CD4-positive, alpha-beta T cell treated with Interleukin-10 for 1 hour (primary cell): ENCODE data around the gene GGT6.

ENCODE experiments used
- DNase-seq: peaks from one replicate; pipeline ENCODE4 v3.0.0-alpha.2; 2020

The GGT6 gene

DNA sequence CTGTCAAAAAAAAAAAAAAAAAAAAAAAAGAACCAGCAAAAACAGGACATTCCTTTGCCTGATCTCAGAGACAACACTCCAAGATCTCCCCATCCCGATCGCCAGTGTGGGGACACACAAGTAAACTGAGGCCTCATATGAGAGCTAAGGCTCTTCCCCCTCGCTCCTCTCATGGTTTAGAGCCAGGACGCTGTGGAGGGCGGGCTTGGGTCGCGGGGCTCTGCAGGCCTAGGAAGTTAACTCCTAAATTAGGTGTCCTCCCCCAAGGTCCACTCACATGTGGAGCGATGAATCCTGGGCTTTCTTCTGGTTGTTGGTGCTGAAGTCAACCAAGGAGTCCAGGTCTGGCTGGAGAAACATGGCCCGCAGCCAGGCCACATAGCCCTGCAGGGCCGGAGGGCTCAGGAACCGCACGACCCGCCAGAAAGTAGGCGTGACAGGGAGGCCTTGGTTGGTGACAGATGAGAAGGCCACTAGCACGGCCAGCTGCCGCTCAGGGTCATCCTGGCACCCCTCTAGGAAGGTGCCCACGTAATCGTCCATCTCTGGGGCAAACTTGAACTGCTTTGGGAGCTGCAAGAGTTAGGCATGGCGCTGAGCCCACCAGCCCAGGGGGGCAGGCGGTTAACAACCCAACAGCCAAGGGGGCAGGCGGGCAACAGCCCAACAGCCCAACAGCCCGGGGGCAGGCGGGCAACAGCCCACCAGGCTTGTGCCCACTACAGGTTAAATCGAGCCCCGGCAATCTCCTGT lies 10.4 kb downstream of the GGT6 start:
- no peak for DNase-seq

DNA sequence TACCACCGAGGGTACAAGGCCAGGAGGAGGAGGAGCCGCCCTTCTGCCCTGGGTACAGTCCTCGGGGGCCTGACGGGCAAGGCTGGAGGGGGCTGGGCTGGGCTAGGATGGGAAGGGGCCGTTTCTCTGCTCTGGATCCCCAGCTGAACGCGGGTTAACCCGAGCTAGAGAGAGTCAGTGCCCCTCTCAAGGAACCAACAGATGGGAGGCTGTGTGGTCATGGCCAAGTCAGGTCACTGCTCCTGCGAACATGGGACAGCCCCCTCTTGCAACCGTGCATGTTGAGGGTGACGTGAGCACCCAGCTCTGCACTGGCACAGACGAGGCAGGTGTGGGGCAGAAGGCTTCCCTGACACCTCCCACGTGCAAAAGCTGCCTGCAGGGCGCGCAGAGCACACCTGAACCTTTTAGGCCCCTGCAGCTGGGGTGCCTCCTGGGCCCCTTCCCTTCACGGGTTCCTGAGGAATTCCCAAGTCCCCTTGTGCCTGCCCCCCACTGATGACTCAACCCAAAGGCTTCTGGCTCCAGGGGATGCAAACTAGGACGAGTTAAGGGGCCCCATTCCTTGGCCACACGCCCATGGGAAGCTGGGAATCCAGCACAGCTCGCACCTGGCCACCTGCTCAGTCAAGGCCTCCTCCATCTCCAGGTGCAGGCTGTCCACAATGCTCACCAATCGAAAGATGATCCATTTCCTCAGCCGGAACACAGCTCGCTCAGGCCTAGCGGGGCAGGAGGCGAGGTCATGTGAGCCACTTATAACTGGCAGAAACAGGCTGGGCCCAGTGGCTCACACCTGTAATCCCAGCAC lies 11.5 kb downstream of the GGT6 start:
- DNase-seq = no peak

DNA sequence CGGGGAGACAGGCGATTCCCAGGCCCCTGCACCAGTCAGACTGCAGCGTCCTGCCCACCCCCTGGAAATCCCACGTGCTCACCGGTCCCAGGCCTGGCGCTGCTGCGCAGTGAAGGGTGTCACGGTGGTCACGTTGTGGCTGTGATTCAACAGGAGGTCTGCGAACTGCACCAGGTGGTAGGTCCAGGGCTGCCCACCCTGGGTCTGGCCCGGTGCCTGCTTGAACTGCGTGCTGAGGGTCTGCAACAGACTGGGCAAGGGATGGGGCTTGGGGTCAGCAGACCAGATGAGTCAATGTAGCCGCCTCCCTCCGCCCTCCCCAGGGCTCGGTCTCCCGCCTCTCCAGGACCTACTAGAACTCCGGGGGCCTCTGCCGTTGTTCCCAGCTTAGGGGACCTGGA lies 12.3 kb downstream of the GGT6 start:
- DNase-seq = no peak

DNA sequence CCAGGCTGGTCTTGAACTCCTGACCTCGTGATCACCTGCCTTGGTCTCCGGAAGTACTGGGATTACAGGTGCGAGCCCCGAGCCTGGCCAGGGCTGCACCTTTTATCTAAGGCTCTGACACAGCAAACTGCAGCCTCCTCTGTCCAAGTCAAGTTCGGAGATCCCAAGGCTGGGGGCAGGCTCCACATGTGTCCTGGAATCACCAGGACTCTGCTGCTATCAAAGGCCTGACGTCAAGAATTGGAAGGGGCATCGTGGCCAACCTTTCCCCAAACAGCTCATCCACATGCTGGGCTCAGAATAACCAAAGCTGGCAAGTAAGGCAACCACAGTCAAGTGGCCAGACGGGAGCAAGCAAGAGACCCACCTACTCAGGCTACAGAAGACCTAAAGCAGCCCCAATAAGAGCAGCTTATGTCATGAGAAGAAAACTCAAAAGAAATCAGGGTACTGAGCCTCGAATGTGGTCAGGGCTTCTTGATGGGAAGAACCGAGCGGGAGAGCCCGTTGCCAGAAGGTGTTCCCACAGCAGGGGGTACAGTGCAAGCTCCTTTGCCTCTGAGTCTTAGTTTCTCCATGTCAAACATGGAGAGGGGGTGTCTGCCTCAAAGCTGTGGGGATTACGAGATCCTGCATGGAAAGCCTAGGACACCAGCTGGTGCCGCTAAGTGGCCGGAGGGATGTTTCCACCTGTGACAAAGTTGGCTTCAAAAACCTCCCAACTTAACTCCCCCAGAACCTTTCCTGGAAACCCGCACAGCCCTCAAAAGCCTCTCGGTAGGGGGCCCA lies 13.1 kb downstream of the GGT6 start:
- DNase-seq = no peak

DNA sequence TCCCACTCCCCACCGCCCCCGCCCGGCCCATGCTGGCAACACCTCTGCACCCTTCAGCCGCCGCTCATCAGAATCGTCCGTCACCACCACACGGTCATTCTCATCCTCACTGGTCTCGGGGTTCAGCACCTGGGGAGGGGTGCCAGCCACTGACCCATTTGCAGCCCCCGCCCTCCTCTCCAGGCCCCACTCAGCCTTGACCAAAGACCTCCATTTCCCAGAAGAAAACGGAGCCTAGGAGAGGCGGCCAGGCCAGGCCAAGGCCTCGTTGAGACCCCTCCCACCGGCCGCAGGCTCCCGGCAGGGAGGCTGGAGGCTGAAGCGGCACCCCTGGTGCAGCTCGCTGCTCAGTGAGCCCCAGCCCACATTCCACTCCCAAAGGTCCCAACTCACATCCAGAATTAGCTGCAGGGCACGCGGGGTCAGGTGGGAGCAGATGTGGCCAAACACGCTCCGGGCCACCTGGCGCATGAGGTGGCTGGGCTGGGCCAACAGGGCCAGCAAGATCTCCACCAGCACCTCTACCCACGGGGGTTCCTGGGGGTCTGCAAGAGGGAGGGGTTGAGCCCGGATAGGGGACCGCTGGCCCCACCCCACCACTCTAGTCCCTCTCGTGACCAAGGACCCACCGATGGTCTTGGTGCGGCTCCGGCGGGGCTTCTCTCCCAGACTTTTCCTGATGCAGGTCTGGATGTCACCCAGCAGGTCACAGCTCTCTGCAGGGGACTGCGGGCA lies 15.0 kb downstream of the GGT6 start:
- no peak for DNase-seq

DNA sequence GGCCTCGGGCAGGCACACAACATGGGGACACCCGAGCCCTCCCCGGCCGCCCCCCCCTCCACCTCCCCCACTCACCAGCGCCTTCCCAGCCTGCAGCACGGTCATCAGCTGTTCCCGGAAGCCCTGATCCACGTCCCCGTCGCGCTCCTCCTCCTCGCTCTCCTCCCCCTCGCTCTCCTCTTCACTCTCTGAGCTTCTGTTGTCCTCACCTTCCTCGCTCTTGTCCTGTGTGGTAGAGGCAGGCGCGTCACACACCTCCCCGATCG lies 15.5 kb downstream of the GGT6 start:
- DNase-seq = no peak

DNA sequence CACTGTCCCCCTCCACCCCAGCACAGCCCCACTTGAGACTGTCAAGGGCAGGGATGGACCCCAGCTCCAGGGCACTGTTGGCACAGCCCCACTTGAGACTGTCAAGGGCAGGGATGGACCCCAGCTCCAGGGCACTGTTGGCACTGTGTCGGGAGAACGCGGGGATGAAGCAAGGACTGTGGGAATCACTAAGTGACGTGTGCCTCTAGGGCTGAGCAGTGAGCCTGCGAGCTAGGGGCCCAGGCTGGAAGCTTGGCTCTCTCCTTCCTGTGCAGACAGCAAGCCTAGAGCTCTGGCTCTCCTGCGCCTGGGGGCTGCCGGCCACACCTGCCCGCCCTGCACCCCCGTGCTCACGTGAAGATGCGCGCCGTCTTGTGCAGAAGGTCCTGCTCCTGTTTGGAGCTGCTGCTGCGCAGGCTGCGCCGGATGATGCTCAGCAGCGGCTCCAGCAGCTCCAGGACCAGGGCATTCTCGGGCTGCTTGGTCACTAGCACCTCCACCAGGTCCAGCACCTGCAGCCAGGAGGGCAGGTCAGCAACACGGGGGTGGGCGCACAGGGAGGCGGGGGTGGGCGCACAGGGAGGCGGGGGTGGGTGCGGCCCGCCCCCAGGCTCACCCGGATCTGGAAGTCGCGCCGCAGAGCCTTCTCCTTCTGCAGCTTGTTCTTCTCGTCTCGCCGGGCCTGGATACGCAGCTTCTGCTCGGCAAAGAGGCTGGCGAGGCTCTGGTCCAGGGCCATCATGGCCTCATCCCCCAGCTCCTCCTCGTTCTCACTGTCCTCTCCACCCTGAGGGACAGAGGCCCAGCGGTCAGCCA lies 16.0 kb downstream of the GGT6 start:
- DNase-seq = no peak

DNA sequence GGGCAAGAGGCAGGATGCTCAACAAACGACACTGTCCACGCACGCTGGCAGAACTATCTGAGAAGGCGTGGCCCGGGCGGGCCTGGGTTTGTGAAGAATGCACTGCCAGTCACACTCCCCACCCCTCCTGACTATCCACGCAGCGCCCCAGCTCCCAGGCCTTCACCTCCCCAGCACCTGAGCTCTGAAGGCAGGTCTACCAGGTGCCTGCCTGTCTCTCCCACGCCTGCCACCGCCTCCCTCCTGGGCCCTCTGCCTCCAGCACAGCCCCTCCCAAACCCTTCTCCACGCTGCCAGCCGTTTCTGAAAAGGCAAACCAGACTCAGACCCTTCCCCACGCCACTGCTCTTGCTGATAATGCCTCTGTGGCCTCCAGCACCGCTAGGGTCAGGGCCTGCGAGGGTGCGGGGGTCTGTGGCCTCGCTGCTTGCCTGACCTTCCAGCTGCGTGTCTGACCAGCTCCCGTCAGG lies 16.8 kb downstream of the GGT6 start:
- DNase-seq = no peak

DNA sequence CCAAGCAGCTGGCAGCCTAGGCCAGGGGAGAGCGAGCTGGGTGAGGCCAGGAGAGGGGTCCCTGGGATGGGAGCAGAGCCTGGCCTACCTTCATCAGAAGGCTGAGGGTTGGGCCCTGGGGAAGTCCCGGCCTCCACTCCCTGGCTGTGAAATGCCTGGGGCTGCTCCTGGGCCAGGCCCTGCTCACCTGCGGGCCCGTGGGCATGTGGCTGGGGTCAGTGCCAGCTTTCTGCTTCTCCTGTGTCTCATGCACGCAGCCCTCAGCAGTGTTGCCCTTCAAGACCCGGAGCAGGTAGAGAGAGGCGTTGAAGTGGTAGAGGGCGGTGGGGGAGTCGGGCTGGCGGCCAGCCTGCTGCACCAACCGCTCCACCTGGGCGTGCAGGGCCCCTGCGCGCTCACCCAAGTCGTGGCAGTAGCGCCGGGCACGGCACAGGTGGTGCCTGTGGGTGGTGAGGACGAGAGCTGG lies 17.6 kb downstream of the GGT6 start:
- DNase-seq = no peak

DNA sequence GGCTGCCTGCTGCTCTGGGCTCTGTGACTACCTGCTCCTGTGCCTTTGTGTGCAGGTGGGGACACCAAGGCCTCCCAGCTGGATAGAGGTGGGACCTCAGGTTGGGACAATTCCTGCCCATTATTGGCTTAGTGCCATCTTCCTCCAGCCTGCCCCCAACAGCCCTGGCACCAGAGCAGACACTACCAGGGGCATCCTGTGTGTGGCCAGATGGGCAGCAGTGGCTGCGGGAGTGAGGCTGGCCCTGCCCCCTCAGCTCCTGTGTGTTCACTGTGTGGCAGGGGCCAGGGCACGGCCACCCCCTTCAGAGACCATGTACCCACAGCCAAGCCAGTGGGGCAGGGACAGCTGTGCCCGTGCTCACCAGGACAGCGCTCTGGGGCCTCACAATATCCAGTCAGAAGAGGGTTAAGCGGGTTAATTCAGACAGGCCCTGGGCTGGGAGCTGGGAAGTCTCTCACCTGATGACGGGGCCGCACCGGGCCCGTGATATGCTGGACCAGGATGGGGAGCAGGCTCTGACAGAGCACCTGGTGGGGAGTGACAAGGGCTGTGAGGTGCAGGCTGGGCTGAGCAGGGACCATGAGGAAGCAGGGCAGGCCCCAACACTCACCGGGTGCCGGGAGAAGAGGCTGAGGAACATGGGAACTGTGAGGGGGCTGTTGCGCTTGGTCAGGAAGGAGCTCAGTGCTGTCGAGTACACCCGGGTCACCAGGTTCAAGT lies 18.2 kb downstream of the GGT6 start:
- no peak for DNase-seq

DNA sequence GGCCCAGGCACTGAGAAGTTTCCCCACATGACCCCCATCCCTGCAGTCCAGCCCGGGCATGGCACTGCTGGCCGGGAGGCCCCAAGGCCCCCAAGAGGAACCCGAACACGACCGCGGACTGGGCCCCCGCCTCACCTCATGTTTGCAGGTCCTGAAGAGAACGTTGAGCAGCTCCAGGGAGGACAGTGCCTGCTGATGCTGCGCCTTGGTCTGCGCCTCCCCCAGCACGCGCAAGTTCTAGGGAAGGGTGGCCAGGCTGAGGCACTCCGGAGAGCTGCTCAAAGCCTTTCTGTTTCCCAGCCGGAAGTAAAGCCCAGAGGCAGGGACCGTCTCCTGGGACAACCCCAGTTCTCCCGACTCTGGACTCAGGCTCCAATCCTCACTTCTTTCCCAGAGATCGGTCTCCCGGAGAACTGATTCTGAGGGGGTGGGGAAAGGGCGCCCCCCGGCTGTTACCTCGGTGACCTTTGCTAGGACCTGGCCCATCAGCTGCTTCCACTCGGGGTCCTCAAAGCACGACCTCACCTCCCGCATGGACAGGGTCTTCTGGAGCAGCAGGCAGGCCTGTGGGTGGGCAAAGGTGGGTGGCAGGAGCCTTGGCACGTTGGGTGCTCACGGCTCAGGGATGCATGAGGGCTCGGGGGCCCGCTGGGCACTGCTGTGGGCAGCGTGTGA lies 18.9 kb downstream of the GGT6 start:
- no peak for DNase-seq

DNA sequence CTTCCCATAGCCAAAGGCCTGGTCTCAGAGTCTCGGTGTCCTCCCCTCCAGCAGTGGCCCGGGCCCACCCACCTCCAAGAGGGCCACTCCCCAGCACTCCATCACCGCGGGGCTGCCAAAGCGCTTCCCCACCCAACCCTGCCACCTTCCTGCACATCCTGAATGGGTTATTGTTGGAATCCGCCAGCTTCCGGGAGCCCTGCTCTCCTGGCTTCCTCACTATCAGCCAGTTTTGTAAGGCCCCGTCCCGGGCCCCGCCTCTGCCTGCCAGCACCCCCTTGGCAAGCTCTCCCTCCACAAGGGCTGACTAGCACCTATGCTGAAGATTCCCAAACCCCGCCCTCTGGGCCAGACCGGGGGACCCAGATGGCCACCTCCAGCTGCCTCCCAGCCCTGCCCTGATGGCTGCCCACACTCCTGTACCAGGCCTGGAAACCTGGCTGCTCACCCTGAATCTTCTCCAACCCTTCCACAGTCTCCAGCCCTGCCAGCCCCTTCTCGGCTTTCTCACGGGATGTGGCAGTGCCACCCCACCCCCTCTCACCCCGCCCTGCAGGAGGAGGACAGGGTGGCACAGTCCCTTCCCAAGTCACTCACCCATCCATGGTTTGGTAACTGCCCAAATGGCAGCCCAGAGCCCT lies 19.6 kb downstream of the GGT6 start:
- no peak for DNase-seq

DNA sequence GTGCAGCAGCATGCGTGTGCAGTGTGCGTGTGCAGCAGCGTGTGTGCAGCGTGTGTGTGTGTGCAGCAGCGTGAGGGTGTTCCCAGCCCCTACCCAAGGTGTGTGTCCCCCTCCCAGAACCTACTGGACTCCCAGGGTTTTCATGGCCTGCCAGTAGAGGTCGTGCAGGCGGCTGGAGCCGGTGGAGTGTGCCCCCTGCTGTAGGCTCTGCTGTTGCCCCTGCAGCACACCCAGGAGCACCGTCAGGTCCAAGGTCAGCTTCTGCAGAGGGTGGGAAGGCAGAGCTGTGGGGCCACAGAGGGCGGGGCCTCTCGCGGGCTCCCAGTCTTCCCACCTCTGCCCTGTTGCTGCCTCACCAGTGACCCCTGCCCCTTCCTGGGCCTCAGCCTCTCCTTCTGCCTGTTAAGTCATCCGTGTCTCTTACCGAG lies 20.1 kb downstream of the GGT6 start:
- DNase-seq = no peak

DNA sequence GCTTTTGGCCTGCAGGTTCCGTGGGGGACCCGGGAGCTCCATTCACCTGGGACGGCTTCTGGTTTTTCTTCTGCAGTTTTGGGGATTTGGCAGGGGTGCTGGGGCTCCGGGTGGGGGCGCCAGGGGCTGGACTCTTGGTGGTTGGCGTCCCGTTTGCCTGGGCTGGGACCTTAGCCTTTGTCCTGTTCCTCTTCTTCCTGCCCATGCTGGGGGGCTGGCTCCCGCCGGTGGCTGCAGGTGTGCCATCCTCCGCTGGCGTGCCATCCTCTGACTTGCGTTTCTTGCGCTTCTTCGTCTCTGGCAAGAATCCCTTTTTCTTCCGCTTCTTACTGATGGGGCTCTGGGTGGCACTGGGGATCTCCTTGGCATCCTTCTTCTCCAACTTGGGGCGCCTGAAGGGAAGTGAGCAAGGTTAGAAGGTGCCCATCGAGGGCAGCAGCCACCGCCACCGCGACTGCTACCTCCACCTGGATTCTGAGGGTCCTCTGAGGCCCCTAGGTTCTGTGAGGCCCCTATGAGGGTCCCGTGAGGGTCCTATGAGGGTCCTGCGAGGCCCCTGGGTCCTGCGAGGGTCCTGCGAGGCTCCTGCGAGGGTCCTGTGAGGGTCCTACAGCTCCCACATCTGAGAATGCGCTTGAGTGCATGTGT lies 20.7 kb downstream of the GGT6 start:
- no peak for DNase-seq

DNA sequence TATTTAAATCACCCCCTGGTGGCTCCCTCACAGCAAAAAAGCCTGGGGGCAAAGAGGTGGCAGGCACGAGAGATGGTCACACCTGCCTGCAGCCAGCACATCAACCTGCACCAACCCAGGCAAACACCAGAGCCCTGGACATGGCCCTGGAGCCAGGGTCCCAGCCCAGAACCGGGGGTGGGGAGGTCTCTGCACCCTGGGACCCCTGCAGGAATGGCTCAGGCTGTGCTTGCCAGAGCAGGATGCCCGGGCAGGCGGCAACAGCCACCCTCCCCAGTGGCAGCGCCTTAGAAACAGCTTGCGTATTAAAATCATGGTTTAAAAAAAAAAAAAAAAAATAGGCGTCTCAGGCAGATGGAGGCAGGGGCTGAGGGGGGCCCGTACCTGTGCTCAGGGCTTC lies 21.4 kb downstream of the GGT6 start:
- no peak for DNase-seq

DNA sequence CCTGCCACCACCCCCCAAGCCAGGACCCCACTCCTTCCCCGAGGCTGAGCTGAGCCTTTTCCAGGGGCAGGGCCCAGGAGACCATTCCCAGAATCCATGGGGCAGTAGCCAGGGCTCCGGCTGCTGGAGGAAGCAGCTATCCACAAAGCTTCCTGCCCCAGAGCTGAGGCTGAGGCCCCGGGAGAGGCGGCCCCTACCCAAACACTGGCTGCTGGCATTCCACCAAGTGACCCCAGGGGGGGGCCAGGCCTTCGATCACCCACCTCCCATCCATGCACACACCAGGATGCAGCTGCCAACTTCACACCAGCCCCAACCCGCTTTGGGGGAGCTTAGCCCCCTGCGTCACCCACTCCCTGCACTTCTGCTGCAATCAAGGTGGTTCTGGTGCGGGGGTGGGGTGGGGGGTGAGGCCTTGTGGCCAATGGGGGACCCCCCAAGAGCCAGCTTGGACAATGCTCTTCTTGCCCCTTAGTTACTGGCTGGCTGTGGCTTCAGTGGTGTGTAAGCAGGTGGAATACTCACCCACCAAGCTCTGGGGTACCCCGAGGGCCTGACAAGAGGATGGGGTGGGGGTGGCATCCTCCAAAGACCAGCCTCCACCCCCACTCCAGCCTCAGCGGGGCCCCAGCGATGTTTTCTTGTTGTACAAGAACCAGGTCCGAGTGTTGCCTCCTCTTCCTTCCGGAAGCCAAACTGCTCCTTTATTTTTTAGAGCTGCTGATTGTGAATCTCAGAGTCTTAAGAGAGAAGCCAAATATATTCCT lies 22.0 kb downstream of the GGT6 start:
- no peak for DNase-seq

DNA sequence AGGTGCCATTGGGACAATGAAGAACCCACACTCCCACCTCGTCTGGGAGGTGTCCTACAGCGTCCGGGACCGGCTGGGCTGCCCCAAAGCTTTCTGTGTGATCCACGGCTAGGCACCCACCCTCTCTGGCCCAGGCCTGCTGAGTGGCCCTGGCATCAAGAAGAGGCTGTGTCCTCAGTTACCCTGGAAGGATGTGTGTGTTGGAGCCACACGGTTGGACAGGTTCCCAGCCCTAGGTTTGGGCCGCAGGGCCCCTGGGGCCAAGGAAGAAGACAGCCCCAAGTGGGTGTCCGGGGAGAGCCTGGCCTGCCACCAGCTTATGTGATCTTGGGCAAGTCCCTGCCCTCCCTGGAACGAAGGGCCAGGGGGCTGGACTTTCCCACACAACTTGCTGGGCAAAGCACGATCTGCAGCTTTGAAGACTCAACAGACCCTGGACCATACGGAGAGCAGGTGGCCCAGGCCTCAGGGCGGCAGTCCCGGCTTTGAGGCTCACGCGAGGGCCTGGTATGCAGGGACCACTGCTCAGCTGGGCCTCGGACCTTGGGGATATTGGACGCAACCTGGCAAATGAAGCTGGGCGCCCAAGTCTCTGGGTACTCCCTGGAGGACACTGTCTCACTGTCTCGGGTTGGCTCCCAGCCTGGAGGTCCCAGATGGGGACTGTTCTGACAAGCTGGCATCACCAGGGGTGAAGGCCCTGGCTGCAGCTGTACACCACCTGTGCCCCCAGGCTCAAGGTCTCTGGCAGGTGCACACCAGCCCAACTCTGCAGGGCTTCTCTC lies 22.7 kb downstream of the GGT6 start:
- DNase-seq = no peak
